ENCODE results near the gene SERPINB13. TPM values are rescaled to one million over a fixed set of nuclear protein-coding genes. Genes with fewer than 3 reads are reported as not detected.
A peak's percentile ranks its signal among the peaks of the same experiment; 100 is the strongest.

SERPINB13 gene, protein sequence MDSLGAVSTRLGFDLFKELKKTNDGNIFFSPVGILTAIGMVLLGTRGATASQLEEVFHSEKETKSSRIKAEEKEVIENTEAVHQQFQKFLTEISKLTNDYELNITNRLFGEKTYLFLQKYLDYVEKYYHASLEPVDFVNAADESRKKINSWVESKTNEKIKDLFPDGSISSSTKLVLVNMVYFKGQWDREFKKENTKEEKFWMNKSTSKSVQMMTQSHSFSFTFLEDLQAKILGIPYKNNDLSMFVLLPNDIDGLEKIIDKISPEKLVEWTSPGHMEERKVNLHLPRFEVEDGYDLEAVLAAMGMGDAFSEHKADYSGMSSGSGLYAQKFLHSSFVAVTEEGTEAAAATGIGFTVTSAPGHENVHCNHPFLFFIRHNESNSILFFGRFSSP
- total RNA-seq (ENCODE audit: low replicate concordance) = not detected in 2 replicates

DNA sequence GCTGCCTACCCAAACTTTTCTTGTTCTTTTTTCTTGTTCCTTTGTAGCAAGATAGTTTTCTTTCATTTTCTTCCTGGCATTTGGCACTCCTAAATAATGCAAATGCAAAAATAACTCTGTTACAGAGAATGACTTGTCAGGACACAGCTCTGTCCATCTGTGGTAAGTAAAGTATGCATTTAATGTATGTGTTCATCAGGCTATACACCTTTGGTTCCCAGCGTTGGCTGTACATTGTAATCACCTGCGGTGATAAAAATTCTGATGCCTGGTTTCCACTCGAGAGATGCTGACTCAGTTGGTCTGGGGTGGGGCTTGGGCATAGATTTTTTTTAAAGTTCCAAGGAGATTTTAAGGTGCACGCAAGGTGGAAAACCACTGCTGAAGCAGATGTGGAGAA is at the start of gene SERPINB13:
TSS of gene SERPINB13 (plus strand) at position 378 of the 400 bp plus-strand sequence. CDS start 1,325 bp downstream, outside the sequence.
- TF ChIP-seq CTCF (IDR thresholded peaks at IDR 0.05; ENCODE audit: insufficient read depth, low read length) = no peak
- H3K4me3 ChIP-seq (ENCODE audit: low read depth, low read length) = no peak within 1 kb of the TSS
- no peak for DNase-seq (ENCODE audit: low read depth)

GRCh38 chr18:63539904-63540510 is 47.1 kb upstream of the SERPINB13 start:
- peak; percentile 70 for DNase-seq (ENCODE audit: low read depth)
- H3K4me3 ChIP-seq (ENCODE audit: low read depth, low read length) = no peak overlapping the region
- TF ChIP-seq CTCF (IDR thresholded peaks at IDR 0.05; ENCODE audit: insufficient read depth, low read length) = no peak

DNA sequence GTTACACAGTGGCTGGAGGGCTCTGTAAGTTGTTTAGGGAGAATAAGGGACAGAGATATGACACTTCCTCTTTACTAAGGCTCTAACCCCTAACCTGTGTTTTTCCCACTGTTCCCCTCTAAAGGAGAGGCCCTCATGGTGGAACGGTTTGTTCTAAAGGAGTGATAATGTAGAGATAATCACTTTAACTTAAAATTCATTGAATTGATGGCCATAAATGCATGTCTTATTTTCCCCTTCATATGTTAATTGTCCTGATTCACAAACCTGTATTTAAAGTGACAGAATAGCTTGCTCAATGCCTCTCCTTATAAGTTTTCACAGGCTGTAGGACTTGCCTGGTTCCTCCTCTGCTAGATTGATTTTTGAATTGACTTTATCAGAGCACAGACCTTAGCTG is 45.1 kb upstream of the SERPINB13 start, which contains the start of gene SERPINB12:
TSS of gene SERPINB12 (plus strand) at position 301 of the 400 bp plus-strand sequence. CDS start 13,791 bp downstream, outside the sequence.
- H3K4me3 ChIP-seq (ENCODE audit: low read depth, low read length) = no peak within 1 kb of the TSS
- DNase-seq (ENCODE audit: low read depth) = no peak
- TF ChIP-seq CTCF (IDR thresholded peaks at IDR 0.05; ENCODE audit: insufficient read depth, low read length) = no peak

GRCh38 chr18:63544017-63544416 is 43.1 kb upstream of the SERPINB13 start:
- TF ChIP-seq CTCF (IDR thresholded peaks at IDR 0.05; ENCODE audit: insufficient read depth, low read length) = no peak
- DNase-seq (ENCODE audit: low read depth) = no peak

GRCh38 chr18:63545000-63545399 is 42.1 kb upstream of the SERPINB13 start:
- TF ChIP-seq CTCF (IDR thresholded peaks at IDR 0.05; ENCODE audit: insufficient read depth, low read length) = no peak
- no peak overlapping the region for H3K4me3 ChIP-seq (ENCODE audit: low read depth, low read length)
- no peak for DNase-seq (ENCODE audit: low read depth)

More at GRCh38 chr18:63544017-63544416, 43.1 kb upstream of the SERPINB13 start:
- no peak overlapping the region for H3K4me3 ChIP-seq (ENCODE audit: low read depth, low read length)

- no peak for DNase-seq (ENCODE audit: low read depth)
- no peak for TF ChIP-seq CTCF (IDR thresholded peaks at IDR 0.05; ENCODE audit: insufficient read depth, low read length)
- no peak overlapping the region for H3K4me3 ChIP-seq (ENCODE audit: low read depth, low read length)
Measured at GRCh38 chr18:63550068-63550467, 37.1 kb upstream of the SERPINB13 start.
